SU-DHL-6 (cell line): ENCODE results near the gene MYO18A.

Source experiments
- H2AFZ ChIP-seq: fragments of 200-600 bp; sonication (generic); 2 replicates; pipeline ENCODE4 v1.6.1; 2014; ENCODE audit warnings: low read depth, mild to moderate bottlenecking, moderate library complexity, mixed read lengths, antibody characterized with exemption, low read length; ENCODE audit not compliant: severe bottlenecking
- H3F3A ChIP-seq: fragments of 200-600 bp; shearing (Covaris generic); 2 replicates; pipeline ENCODE4 v1.6.0; 2016; ENCODE audit warnings: antibody characterized with exemption, mild to moderate bottlenecking; ENCODE audit not compliant: insufficient read depth
- H3K27ac ChIP-seq: fragments of 200-600 bp; sonication (generic); 2 replicates; pipeline ENCODE4 v1.5.1; 2016; ENCODE audit warnings: low read depth, mild to moderate bottlenecking, low read length, moderate library complexity, mixed read lengths
- H3K27me3 ChIP-seq: fragments of 200-600 bp; sonication (generic), shearing (Covaris generic); 2 replicates; pipeline ENCODE4 v1.6.0; 2014; ENCODE audit warnings: mild to moderate bottlenecking, low read length
- H3K36me3 ChIP-seq: fragments of 200-600 bp; sonication (generic); 2 replicates; pipeline ENCODE4 v1.6.1; 2014; ENCODE audit warnings: mild to moderate bottlenecking, low read length, mixed read lengths
- H3K4me2 ChIP-seq: fragments of 300-600, 200-600 bp; shearing (Covaris generic), sonication (generic); 2 replicates; pipeline ENCODE4 v1.6.0; 2014; ENCODE audit warnings: low read length, low read depth, mild to moderate bottlenecking; ENCODE audit not compliant: poor library complexity, severe bottlenecking
- H3K4me3 ChIP-seq: fragments of 200-600 bp; sonication (generic); 2 replicates; pipeline ENCODE4 v1.5.1; 2014; ENCODE audit warnings: antibody characterized with exemption, low read length, mild to moderate bottlenecking, mixed read lengths; ENCODE audit not compliant: insufficient read depth, poor library complexity, severe bottlenecking
- H3K79me2 ChIP-seq: fragments of 200-600 bp; sonication (generic); 2 replicates; pipeline ENCODE4 v1.6.1; 2014; ENCODE audit warnings: mild to moderate bottlenecking, low read length, moderate library complexity; ENCODE audit not compliant: insufficient read depth
- H3K9ac ChIP-seq: fragments of 200-600 bp; sonication (generic); 2 replicates; pipeline ENCODE4 v1.7.0; 2014; ENCODE audit warnings: mild to moderate bottlenecking, low read length
- H3K9me2 ChIP-seq: fragments of 200-600 bp; sonication (generic); replicated peaks from 2 replicates; pipeline ENCODE4 v1.6.1; 2014; ENCODE audit warnings: low read length; ENCODE audit not compliant: insufficient read depth
- H3K9me3 ChIP-seq: fragments of 200-600 bp; sonication (generic); 2 replicates; pipeline ENCODE4 v1.6.1; 2014; ENCODE audit warnings: low read length, mixed read lengths; ENCODE audit not compliant: insufficient read depth
- H4K20me1 ChIP-seq: fragments of 200-600 bp; sonication (generic); 2 replicates; pipeline ENCODE4 v1.6.1; 2014; ENCODE audit warnings: low read depth, mild to moderate bottlenecking, antibody characterized with exemption, low read length, moderate library complexity, mixed read lengths
- CTCF ChIP-seq: fragments of 200-600 bp; sonication (generic); IDR thresholded peaks from one replicate; pipeline ENCODE4 v1.5.1; 2017; ENCODE audit warnings: antibody characterized with exemption, mild to moderate bottlenecking, low read length, moderate library complexity; ENCODE audit not compliant: insufficient read depth, poor library complexity, severe bottlenecking
- EZH2phosphoT487 ChIP-seq: fragments of 200-600 bp; sonication (generic), shearing (Covaris generic); conservative IDR thresholded peaks from 2 replicates; pipeline ENCODE4 v1.6.1; 2018; ENCODE audit warnings: mild to moderate bottlenecking, antibody characterized with exemption, low read length, moderate library complexity, mixed read lengths

The MYO18A gene

GRCh38 chr17:29108823-29109476, 71.2 kb downstream of the MYO18A start:
- Histone ChIP-seq H4K20me1 (no peaks in the 10 kb centered on the region), H3F3A (no peaks in the 10 kb centered on the region), H3K79me2 (no peaks in the 10 kb centered on the region), H3K4me3 (no peak overlapping the region), H3K4me2 (no peak overlapping the region), H3K9me2 (no peaks in the 10 kb centered on the region), H3K9ac (no peak overlapping the region), H3K27ac (no peak overlapping the region), H2AFZ (no peak overlapping the region), H3K36me3 (no peaks in the 10 kb centered on the region), H3K27me3 (no peaks in the 10 kb centered on the region), H3K9me3 (no peaks in the 10 kb centered on the region)
- TF ChIP-seq EZH2phosphoT487 (no peak), CTCF (no peak)

GRCh38 chr17:29107933-29108822, 72.0 kb downstream of the MYO18A start:
- H3F3A ChIP-seq, result no peaks in the 10 kb centered on the region
- H3K27ac ChIP-seq, result no peak overlapping the region
- H3K27me3 ChIP-seq, result no peaks in the 10 kb centered on the region
- H3K36me3 ChIP-seq, result no peaks in the 10 kb centered on the region
- no peak for TF ChIP-seq EZH2phosphoT487
- no peak for TF ChIP-seq CTCF
- H2AFZ ChIP-seq, result no peak overlapping the region
- no peak overlapping the region for H3K4me2 ChIP-seq
- H3K4me3 ChIP-seq, result no peak overlapping the region
- H3K9me2 ChIP-seq, result no peaks in the 10 kb centered on the region
- no peak overlapping the region for H3K9ac ChIP-seq
- H3K79me2 ChIP-seq, result no peaks in the 10 kb centered on the region
- H4K20me1 ChIP-seq, result no peaks in the 10 kb centered on the region
- no peaks in the 10 kb centered on the region for H3K9me3 ChIP-seq

GRCh38 chr17:29107084-29107483, 73.1 kb downstream of the MYO18A start:
- H3K27ac ChIP-seq, result no peak overlapping the region
- TF ChIP-seq CTCF (no peak), EZH2phosphoT487 (no peak)
- no peaks in the 10 kb centered on the region for H3K79me2 ChIP-seq
- no peak overlapping the region for H2AFZ ChIP-seq
- no peaks in the 10 kb centered on the region for H3K9me2 ChIP-seq
- no peaks in the 10 kb centered on the region for H3K9me3 ChIP-seq
- no peaks in the 10 kb centered on the region for H3K27me3 ChIP-seq
- H3K4me3 ChIP-seq, result no peak overlapping the region
- H3F3A ChIP-seq, result no peaks in the 10 kb centered on the region
- H3K36me3 ChIP-seq, result no peaks in the 10 kb centered on the region
- H4K20me1 ChIP-seq, result no peaks in the 10 kb centered on the region
- H3K9ac ChIP-seq, result no peak overlapping the region
- no peak overlapping the region for H3K4me2 ChIP-seq
